ENCODE results near the gene ECE1. TPM values are rescaled to one million over a fixed set of nuclear protein-coding genes. Genes with fewer than 3 reads are reported as not detected.

ECE1 gene
- total and polyA plus RNA-seq, 9 of the 15 experiments (the other 6 are each of a cell fraction or from before 2014, with no cell fraction given), result 0.56 to 34.8 (median 11.0) TPM

- TF ChIP-seq ZNF318 (IDR thresholded peaks at IDR 0.05; ENCODE audit: borderline replicate concordance in 1 of 2, low read depth in 1 of 2) (no peak), ZFP91 (CRISPR knock-in tag; IDR thresholded peaks at IDR 0.05) (peak; percentile 58; the same call in 1 of the 2 replicates), DLX4 (CRISPR knock-in tag; IDR thresholded peaks at IDR 0.05) (no peak), FOXO4 (CRISPR knock-in tag; IDR thresholded peaks at IDR 0.05) (no peak), IRF2 (CRISPR knock-in tag; IDR thresholded peaks at IDR 0.05) (no peak), VEZF1 (CRISPR knock-in tag; IDR thresholded peaks at IDR 0.05) (no peak), CBX5 (IDR thresholded peaks at IDR 0.05; ENCODE audit: borderline replicate concordance, low read depth) (no peak), ETS2 (tag; IDR thresholded peaks at IDR 0.05; ENCODE audit: borderline replicate concordance, poor library complexity, severe bottlenecking) (no peak), RBM34 (IDR thresholded peaks at IDR 0.05; ENCODE audit: borderline replicate concordance, insufficient read depth, low read length) (no peak), KLF10 (CRISPR knock-in tag; IDR thresholded peaks at IDR 0.05) (no peak), SREBF1 (IDR thresholded peaks at IDR 0.05; ENCODE audit: borderline replicate concordance, low read depth, low read length) (no peak)
Observed at GRCh38 chr1:21270086-21270689, 20.1 kb downstream of the ECE1 start (continued).
